SK-N-SH treated with all-trans-retinoic acid at 6 μM for 48 hours (cell line): ENCODE measurements around the gene NHEJ1.

Source experiments
- ATAC-seq: fragments of 200-7000 bp; cut with Tn5 transposase; 3 replicates; pipeline ENCODE4 v1.9.1; 2020; ENCODE audit warnings: mild to moderate bottlenecking, moderate library complexity
- ARNTL ChIP-seq: fragments of 450-650 bp; formaldehyde crosslinking; IDR thresholded peaks from 2 replicates; pipeline ENCODE4 v1.5.0; 2020; ENCODE audit warnings: low read depth, mild to moderate bottlenecking, moderate library complexity, borderline replicate concordance
- CSDC2 ChIP-seq: fragments of 250-450 bp; sonication (Bioruptor Pico); IDR thresholded peaks from 2 replicates; pipeline ENCODE4 v1.5.0; 2020; ENCODE audit warnings: mild to moderate bottlenecking, moderate library complexity
- ESRRG ChIP-seq: fragments of 250-450 bp; sonication (Bioruptor Pico); IDR thresholded peaks from 2 replicates; pipeline ENCODE4 v1.6.1; 2021; ENCODE audit warnings: mild to moderate bottlenecking
- GLIS3 ChIP-seq: fragments of 250-450 bp; sonication (Bioruptor Pico); IDR thresholded peaks from 2 replicates; pipeline ENCODE4 v1.5.0; 2020; ENCODE audit warnings: mild to moderate bottlenecking, moderate library complexity
- ISL1 ChIP-seq: fragments of 250-450 bp; sonication (Bioruptor Pico); IDR thresholded peaks from 2 replicates; pipeline ENCODE4 v2.1.2; 2022; ENCODE audit warnings: mild to moderate bottlenecking, moderate library complexity
- OSR1 ChIP-seq: fragments of 250-450 bp; sonication (Bioruptor Pico); IDR thresholded peaks from 2 replicates; pipeline ENCODE4 v1.8.0; 2022; ENCODE audit warnings: moderate library complexity, mild to moderate bottlenecking, inconsistent platforms
- RARB ChIP-seq: fragments of 250-450 bp; sonication (Bioruptor Pico); IDR thresholded peaks from 2 replicates; pipeline ENCODE4 v1.8.0; 2021; ENCODE audit warnings: mild to moderate bottlenecking, moderate library complexity
- SNAI2 ChIP-seq: fragments of 250-450 bp; sonication (Bioruptor Pico); IDR thresholded peaks from 2 replicates; pipeline ENCODE4 v1.5.0; 2020; ENCODE audit warnings: mild to moderate bottlenecking, moderate library complexity
- TOX ChIP-seq: fragments of 250-450 bp; sonication (Bioruptor Pico); IDR thresholded peaks from 2 replicates; pipeline ENCODE4 v1.8.0; 2021; ENCODE audit warnings: mild to moderate bottlenecking, moderate library complexity, borderline replicate concordance
- TSHZ2 ChIP-seq: fragments of 250-450 bp; sonication (Bioruptor Pico); IDR thresholded peaks from 2 replicates; pipeline ENCODE4 v1.5.0; 2020; ENCODE audit warnings: mild to moderate bottlenecking, moderate library complexity
- ZC3H10 ChIP-seq: fragments of 250-450 bp; sonication (Bioruptor Pico); IDR thresholded peaks from 2 replicates; pipeline ENCODE4 v1.5.1; 2021; ENCODE audit warnings: mild to moderate bottlenecking, moderate library complexity
- ZFP3 ChIP-seq: fragments of 250-450 bp; sonication (Bioruptor Pico); IDR thresholded peaks from 2 replicates; pipeline ENCODE4 v1.5.0; 2020; ENCODE audit warnings: mild to moderate bottlenecking, moderate library complexity
- ZFP30 ChIP-seq: fragments of 450-650 bp; formaldehyde crosslinking; IDR thresholded peaks from 2 replicates; pipeline ENCODE4 v1.5.0; 2022; ENCODE audit warnings: mild to moderate bottlenecking, moderate library complexity
- ZNF565 ChIP-seq: fragments of 450-650 bp; formaldehyde crosslinking; conservative IDR thresholded peaks from 2 replicates; pipeline ENCODE4 v1.5.0; 2020; ENCODE audit warnings: low read depth, mild to moderate bottlenecking, moderate library complexity
- ZNF70 ChIP-seq: fragments of 450-650 bp; formaldehyde crosslinking; IDR thresholded peaks from 2 replicates; pipeline ENCODE4 v1.5.0; 2020; ENCODE audit warnings: mild to moderate bottlenecking, moderate library complexity
- ZNF8 ChIP-seq: fragments of 450-650 bp; formaldehyde crosslinking; IDR thresholded peaks from 2 replicates; pipeline ENCODE4 v1.5.0; 2020; ENCODE audit warnings: mild to moderate bottlenecking, moderate library complexity
- TF ChIP-seq, protein P1 (sequence below): fragments of 250-450 bp; sonication (Bioruptor Pico); IDR thresholded peaks from 2 replicates; pipeline ENCODE4 v1.8.0; 2020; ENCODE audit warnings: mild to moderate bottlenecking, moderate library complexity, borderline replicate concordance
- TF ChIP-seq, protein P2 (sequence below): fragments of 250-450 bp; sonication (Bioruptor Pico); IDR thresholded peaks from 2 replicates; pipeline ENCODE4 v1.8.0; 2021; ENCODE audit warnings: low read depth, mild to moderate bottlenecking, moderate library complexity, borderline replicate concordance

NHEJ1 gene

DNA sequence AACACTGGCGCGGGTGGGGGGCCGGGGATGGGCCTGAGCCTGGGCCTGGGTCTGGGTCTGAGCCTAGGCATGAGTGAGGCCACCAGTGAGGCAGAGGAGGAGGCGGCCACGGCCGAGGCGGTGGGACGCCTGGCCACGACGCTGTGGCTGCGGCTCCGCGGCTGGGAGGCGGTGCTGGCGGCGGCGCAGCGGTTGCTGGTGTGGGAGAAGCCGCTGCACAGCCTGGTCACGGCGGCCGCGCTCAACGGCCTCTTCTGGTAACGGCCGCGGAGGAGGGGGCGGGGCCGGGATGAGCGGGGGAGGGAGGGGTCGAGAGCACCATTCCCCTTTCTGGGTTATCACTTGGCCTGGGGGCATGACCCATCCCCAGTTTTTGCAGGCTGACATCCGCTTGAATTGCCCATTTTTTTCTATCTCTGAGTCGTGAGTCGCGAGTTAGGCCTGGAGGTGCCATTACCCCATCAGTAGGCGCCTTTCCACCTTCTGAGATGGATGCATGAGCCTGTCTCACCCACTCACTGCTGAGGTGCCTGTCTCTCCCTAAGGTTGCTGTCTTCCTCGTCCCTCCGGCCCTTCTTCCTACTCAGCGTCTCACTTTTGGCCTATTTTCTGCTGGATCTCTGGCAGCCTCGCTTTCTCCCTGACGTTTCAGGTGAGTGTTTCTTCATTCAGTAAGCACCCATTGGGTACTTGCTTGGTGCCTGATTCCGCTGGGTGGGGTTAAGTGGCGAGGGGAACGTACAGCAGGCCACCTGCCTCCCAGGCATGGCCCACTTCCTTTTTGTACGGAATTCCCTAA, 18.0 kb upstream of the NHEJ1 start:
- TF ChIP-seq ZNF70 (no peak), ZC3H10 (CRISPR knock-in tag) (no peak), SNAI2 (CRISPR knock-in tag) (no peak)
- TF ChIP-seq, protein P1, sequence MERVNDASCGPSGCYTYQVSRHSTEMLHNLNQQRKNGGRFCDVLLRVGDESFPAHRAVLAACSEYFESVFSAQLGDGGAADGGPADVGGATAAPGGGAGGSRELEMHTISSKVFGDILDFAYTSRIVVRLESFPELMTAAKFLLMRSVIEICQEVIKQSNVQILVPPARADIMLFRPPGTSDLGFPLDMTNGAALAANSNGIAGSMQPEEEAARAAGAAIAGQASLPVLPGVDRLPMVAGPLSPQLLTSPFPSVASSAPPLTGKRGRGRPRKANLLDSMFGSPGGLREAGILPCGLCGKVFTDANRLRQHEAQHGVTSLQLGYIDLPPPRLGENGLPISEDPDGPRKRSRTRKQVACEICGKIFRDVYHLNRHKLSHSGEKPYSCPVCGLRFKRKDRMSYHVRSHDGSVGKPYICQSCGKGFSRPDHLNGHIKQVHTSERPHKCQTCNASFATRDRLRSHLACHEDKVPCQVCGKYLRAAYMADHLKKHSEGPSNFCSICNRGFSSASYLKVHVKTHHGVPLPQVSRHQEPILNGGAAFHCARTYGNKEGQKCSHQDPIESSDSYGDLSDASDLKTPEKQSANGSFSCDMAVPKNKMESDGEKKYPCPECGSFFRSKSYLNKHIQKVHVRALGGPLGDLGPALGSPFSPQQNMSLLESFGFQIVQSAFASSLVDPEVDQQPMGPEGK (CRISPR knock-in tag) = no peak

DNA sequence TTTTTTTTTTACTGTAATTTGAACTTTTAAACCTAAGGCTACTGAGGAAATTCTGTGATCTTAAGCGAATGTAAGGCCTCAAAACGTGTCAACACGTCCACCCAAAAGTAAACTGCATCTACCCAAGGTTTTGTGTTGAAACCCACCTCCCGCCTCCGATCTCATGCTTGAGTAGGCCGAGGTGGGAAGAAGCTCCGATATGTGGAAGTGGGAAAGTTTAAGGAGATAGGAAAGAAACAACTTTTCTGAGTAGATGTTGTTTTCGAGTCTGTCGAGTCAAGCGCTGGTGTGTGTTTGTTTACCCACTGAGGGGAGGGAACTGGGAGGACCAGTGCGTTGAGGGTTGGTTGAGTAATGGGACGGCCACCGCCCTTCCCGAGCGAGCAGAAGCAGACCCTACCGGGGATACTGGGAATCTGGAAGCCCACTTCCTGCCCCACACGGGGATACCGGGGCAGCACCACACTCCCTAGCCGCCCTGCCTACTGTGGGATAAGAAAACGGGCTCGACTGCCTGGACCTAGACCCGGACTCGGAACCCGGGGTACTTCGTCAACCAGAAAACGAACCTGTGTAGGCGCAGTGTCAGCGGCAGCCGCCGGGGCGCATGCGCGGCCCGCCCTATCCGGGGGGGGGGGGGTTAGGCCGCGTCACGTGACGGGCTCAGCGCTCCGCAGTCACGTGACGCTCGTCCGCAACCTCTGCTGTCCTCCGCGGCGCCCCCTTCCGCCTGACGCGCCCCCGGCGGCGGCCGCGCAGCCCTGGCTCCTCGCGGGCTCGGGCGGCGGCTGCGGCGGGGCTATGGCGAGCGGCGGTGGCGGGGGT, 17.1 kb upstream of the NHEJ1 start, which contains the start of gene RETREG2:
TSS of gene RETREG2 (plus strand) at position 724 of the 825 bp plus-strand sequence. CDS start at position 802, 78 bp downstream.
- TF ChIP-seq, protein P2, sequence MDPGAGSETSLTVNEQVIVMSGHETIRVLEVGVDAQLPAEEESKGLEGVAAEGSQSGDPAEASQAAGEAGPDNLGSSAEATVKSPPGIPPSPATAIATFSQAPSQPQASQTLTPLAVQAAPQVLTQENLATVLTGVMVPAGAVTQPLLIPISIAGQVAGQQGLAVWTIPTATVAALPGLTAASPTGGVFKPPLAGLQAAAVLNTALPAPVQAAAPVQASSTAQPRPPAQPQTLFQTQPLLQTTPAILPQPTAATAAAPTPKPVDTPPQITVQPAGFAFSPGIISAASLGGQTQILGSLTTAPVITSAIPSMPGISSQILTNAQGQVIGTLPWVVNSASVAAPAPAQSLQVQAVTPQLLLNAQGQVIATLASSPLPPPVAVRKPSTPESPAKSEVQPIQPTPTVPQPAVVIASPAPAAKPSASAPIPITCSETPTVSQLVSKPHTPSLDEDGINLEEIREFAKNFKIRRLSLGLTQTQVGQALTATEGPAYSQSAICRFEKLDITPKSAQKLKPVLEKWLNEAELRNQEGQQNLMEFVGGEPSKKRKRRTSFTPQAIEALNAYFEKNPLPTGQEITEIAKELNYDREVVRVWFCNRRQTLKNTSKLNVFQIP (CRISPR knock-in tag) = no peak
- TF ChIP-seq ZNF8 (CRISPR knock-in tag) = no peak
- no peak for TF ChIP-seq GLIS3 (CRISPR knock-in tag)
- no peak for TF ChIP-seq ARNTL (CRISPR knock-in tag)
- no peak for TF ChIP-seq ESRRG (CRISPR knock-in tag)
- no peak for TF ChIP-seq SNAI2 (CRISPR knock-in tag)
- TF ChIP-seq, protein P1 (CRISPR knock-in tag) = no peak
- no peak for TF ChIP-seq RARB (CRISPR knock-in tag)
- no peak for TF ChIP-seq ISL1 (CRISPR knock-in tag)
- TF ChIP-seq ZNF565 (CRISPR knock-in tag) = no peak
- TF ChIP-seq ZNF70 = no peak
- no peak for TF ChIP-seq OSR1 (CRISPR knock-in tag)
- no peak for TF ChIP-seq ZFP30 (CRISPR knock-in tag)
- no peak for TF ChIP-seq TSHZ2 (CRISPR knock-in tag)
- TF ChIP-seq ZC3H10 (CRISPR knock-in tag) = no peak
- no peak for TF ChIP-seq TOX (CRISPR knock-in tag)
- peak; percentile 76 for ATAC-seq

More for the DNA sequence above, 18.0 kb upstream of the NHEJ1 start:
- peak; percentile 1; the same call in 2 of the 3 replicates for ATAC-seq

GRCh38 chr2:219176818-219177551, 16.4 kb upstream of the NHEJ1 start, which contains the start of gene CNPPD1:
TSS of gene CNPPD1 (minus strand) at chr2:219176925. CDS start at chr2:219176828, 97 bp downstream.
- peak; percentile 88 for ATAC-seq
- TF ChIP-seq CSDC2 = 0 out of 2 replicates have a peak, but pooled peaks have one; percentile 26
- TF ChIP-seq GLIS3 (CRISPR knock-in tag) = no peak
- TF ChIP-seq TSHZ2 (CRISPR knock-in tag) = no peak
- TF ChIP-seq, protein P2 (CRISPR knock-in tag) = no peak
- TF ChIP-seq ZFP3 = peak; percentile 69; the same call in 1 of the 2 replicates
